ENCODE results near the gene TRIO. TPM values are rescaled to one million over a fixed set of nuclear protein-coding genes. Genes with fewer than 3 reads are reported as not detected.

The TRIO gene
- total RNA-seq, 1 experiment from 2014 or later: 211 TPM

- TF ChIP-seq EZH2 (IDR thresholded peaks at IDR 0.05; ENCODE audit: low read length, unreplicated experiment): no peak
- TF ChIP-seq, protein P1, sequence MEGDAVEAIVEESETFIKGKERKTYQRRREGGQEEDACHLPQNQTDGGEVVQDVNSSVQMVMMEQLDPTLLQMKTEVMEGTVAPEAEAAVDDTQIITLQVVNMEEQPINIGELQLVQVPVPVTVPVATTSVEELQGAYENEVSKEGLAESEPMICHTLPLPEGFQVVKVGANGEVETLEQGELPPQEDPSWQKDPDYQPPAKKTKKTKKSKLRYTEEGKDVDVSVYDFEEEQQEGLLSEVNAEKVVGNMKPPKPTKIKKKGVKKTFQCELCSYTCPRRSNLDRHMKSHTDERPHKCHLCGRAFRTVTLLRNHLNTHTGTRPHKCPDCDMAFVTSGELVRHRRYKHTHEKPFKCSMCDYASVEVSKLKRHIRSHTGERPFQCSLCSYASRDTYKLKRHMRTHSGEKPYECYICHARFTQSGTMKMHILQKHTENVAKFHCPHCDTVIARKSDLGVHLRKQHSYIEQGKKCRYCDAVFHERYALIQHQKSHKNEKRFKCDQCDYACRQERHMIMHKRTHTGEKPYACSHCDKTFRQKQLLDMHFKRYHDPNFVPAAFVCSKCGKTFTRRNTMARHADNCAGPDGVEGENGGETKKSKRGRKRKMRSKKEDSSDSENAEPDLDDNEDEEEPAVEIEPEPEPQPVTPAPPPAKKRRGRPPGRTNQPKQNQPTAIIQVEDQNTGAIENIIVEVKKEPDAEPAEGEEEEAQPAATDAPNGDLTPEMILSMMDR (conservative IDR thresholded peaks at IDR 0.05; ENCODE audit: low read depth, low read length): no peak
- TF ChIP-seq EZH2phosphoT487 (IDR thresholded peaks at IDR 0.05; ENCODE audit: borderline replicate concordance, low read length): no peak
- ATAC-seq (no peak), DNase-seq (no peak)
- Histone ChIP-seq H4K20me1 (ENCODE audit: low read length) (peaks cover 65% of the 10 kb centered on the region), H3K36me3 (ENCODE audit: low read depth, low read length) (peaks cover 18% of the 10 kb centered on the region), H3K4me3 (ENCODE audit: low read length) (no peak overlapping the region), H3K4me1 (ENCODE audit: insufficient read depth, low read length) (peaks cover 71% of the 10 kb centered on the region), H3K27ac (ENCODE audit: low read length) (peak overlapping the region; percentile 82), H3K27me3 (ENCODE audit: low read length) (no peaks in the 10 kb centered on the region), H3K9me2 (replicated peaks; ENCODE audit: low read length) (no peaks in the 10 kb centered on the region), H3K4me2 (ENCODE audit: low read length) (peak overlapping the region; percentile 48; the same call in 1 of the 2 replicates), H2AFZ (ENCODE audit: low read length) (no peak overlapping the region), H3K9me3 (ENCODE audit: low read length) (peaks cover 5% of the 10 kb centered on the region; the same call in 1 of the 2 replicates), H3K9ac (ENCODE audit: low read length) (no peak overlapping the region), H3K79me2 (ENCODE audit: low read length) (peaks cover 100% of the 10 kb centered on the region), H3F3A (ENCODE audit: low read length, unreplicated experiment) (no peaks in the 10 kb centered on the region)
- CTCF ChIA-PET: no interaction called here
- BruUV-seq (replicated peaks): no TSS peak
- intact Hi-C loops (cut with micrococcal nuclease): no loop called here
- POLR2A ChIA-PET (ENCODE audit: unreplicated experiment): no interaction called here
Measured at GRCh38 chr5:14166437-14166836, 23.3 kb downstream of the TRIO start.

- Histone ChIP-seq H3K4me1 (ENCODE audit: insufficient read depth, low read length) (peaks cover 72% of the 10 kb centered on the region), H3K9me3 (ENCODE audit: low read length) (peaks cover 5% of the 10 kb centered on the region; the same call in 1 of the 2 replicates), H2AFZ (ENCODE audit: low read length) (no peak overlapping the region), H3K9me2 (replicated peaks; ENCODE audit: low read length) (no peaks in the 10 kb centered on the region), H4K20me1 (ENCODE audit: low read length) (peaks cover 67% of the 10 kb centered on the region), H3K27me3 (ENCODE audit: low read length) (no peaks in the 10 kb centered on the region), H3F3A (ENCODE audit: low read length, unreplicated experiment) (no peaks in the 10 kb centered on the region), H3K9ac (ENCODE audit: low read length) (no peak overlapping the region), H3K4me2 (ENCODE audit: low read length) (no peak overlapping the region), H3K79me2 (ENCODE audit: low read length) (peaks cover 100% of the 10 kb centered on the region), H3K4me3 (ENCODE audit: low read length) (no peak overlapping the region), H3K27ac (ENCODE audit: low read length) (peak overlapping the region; percentile 19), H3K36me3 (ENCODE audit: low read depth, low read length) (peaks cover 18% of the 10 kb centered on the region)
- ATAC-seq (peak; percentile 27; the same call in 1 of the 2 replicates), DNase-seq (peak; percentile 48)
- no TSS peak for BruUV-seq (replicated peaks)
- POLR2A ChIA-PET (ENCODE audit: unreplicated experiment): interaction anchor here (0.5 kb wide), 1 partner anchor 98 kb away, joined by 11 read pairs; no protein-coding TSS in a partner anchor
- intact Hi-C loops (cut with micrococcal nuclease): no loop called here
- CTCF ChIA-PET: no interaction called here
- TF ChIP-seq EZH2phosphoT487 (IDR thresholded peaks at IDR 0.05; ENCODE audit: borderline replicate concordance, low read length): no peak
Measured at GRCh38 chr5:14167211-14167845, 24.2 kb downstream of the TRIO start.

GRCh38 chr5:14168144-14168792 lies 25.1 kb downstream of the TRIO start:
- Histone ChIP-seq H3K27ac (ENCODE audit: low read length) (peak overlapping the region; percentile 19; the same call in 1 of the 2 replicates), H3K79me2 (ENCODE audit: low read length) (peaks cover 100% of the 10 kb centered on the region), H3K9me3 (ENCODE audit: low read length) (peaks cover 5% of the 10 kb centered on the region; the same call in 1 of the 2 replicates), H4K20me1 (ENCODE audit: low read length) (peaks cover 73% of the 10 kb centered on the region), H3K4me3 (ENCODE audit: low read length) (no peak overlapping the region), H3F3A (ENCODE audit: low read length, unreplicated experiment) (no peaks in the 10 kb centered on the region), H3K4me2 (ENCODE audit: low read length) (no peak overlapping the region), H3K27me3 (ENCODE audit: low read length) (no peaks in the 10 kb centered on the region), H3K9me2 (replicated peaks; ENCODE audit: low read length) (no peaks in the 10 kb centered on the region), H3K4me1 (ENCODE audit: insufficient read depth, low read length) (peaks cover 79% of the 10 kb centered on the region), H2AFZ (ENCODE audit: low read length) (no peak overlapping the region), H3K36me3 (ENCODE audit: low read depth, low read length) (peaks cover 15% of the 10 kb centered on the region), H3K9ac (ENCODE audit: low read length) (no peak overlapping the region)
- ATAC-seq (no peak), DNase-seq (peak; percentile 57)
- POLR2A ChIA-PET (ENCODE audit: unreplicated experiment): interaction anchor here (0.5 kb wide), 1 partner anchor 97 kb away, joined by 11 read pairs; no protein-coding TSS in a partner anchor
- no peak for TF ChIP-seq EZH2phosphoT487 (IDR thresholded peaks at IDR 0.05; ENCODE audit: borderline replicate concordance, low read length)
- no peak for TF ChIP-seq EZH2 (IDR thresholded peaks at IDR 0.05; ENCODE audit: low read length, unreplicated experiment)
- TF ChIP-seq, protein P1 (conservative IDR thresholded peaks at IDR 0.05; ENCODE audit: low read depth, low read length): no peak
- intact Hi-C loops (cut with micrococcal nuclease): no loop called here
- CTCF ChIA-PET: no interaction called here
- no TSS peak for BruUV-seq (replicated peaks)
